IPS-NIHi11 (cell line): ENCODE results near the gene STS.
"Not testable (repeated sequence)": the region's sequence is repeated elsewhere in the genome, so short reads cannot be mapped to it uniquely, and the experiment has no call there.

Source experiments
- DNase-seq: peaks from one replicate; pipeline ENCODE4 v3.0.0; 2012; ENCODE audit warnings: mixed read lengths, low spot score

The STS gene

DNA sequence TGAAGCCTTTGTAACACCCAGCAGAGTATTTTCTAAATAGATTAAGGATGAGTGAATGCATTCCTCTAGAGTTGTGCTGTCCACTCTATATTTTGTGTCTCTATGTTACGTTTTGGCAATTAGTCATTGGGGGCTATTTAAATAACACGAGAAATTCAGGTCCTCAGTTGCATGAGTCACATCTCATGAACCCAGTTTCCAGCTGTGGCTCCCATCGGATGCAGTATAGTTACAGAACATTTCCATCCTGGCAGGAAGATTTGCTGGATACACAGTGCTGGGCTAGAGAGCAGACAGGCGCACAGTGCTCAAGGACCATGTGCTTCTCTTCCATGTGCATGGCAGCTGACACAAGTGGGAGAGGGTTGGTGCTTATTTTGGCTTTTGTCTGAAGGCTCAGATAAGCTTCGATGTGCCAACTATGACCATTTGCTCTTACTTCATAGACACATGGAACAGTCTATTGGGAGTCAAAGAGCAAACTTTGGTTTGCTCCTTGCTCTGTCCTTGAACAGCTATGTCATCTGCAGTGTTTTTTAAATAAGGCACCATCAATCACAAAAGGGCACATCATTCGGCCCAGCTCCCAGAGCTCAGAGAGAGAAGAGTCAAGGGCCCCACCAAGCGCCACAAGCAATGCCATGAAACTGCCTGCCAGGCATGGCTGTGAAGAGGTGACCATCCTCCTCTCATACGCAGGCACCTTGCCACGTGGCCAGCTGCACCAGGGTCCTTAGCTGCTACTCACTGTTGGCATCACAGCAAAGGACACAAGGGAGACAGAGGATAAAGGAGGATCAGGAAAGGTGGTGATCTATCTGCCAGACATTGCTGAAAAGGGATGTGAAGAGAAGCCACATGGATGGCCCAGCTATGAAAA lies 8.1 kb upstream of the STS start:
- DNase-seq: no peak

- DNase-seq: no peak
Measured at GRCh38 chrX:7143076-7143475, 4.4 kb upstream of the STS start.

- DNase-seq: no peak
Measured at GRCh38 chrX:7143941-7144525, 3.5 kb upstream of the STS start.

DNA sequence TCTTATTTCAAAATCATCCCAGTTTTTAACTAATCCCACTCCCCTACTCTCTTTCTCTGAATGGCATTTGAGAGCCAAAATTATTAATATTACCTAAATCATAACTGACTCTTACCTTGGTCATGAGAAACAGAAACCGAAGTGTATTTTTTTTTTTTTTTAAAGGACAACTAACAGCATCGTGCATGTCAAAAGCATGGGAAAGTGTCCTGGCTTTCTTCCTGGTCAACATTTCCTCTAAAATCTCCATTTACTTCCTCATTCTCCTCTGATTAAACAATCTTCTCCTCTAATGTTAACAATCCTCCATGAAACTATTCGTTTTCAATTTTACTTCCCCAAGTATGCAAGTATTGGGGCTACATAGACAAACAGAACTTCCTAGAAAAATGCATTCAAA lies 2.1 kb upstream of the STS start:
- DNase-seq: no peak

GRCh38 chrX:7146020-7146702 lies 1.4 kb upstream of the STS start:
- DNase-seq: no peak

- DNase-seq: no peak
Measured at GRCh38 chrX:7146703-7147412, 654 bp upstream of the STS start.

DNA sequence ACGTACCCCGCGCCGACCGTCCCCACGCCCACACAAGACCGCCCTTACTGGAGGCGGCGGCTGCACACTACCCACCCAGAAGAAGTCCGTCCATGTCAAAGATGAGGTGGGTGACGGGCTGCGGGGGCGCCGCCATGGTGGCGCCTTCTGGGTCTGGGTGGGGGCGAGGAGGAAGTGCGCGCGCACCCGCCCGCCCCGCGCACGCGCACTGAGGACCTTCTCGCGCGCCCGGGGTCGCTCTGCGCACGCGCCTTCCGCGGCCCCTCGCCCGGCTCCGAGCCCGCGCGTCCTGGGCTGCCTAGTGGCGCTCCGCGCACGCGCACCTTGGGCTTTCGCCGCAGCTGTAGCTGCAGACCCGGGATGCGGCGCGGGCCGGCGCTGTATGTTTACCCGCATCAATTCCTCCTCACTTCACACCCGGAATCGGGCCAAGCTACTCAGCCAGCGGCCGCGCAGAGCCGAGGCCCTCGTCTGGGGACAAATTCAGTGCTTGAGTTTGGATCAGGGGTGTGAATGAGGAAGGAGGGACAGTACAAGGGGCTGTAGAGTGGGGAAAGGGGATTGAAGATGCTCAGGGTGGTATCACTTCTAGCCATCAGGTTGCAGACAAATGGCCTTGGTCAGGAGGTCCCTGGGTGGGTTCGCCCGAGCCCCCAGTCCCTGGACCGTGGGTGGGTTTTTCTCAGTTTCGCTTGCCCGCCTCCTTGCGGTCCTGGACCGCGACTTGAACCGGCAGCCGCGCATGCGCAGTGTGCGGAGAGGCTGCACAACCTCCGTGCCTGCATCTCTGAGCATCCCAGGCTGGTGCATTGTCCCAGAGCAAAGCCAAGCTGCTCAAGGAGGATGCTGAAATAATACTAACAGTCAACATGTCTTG lies 704 bp downstream of the STS start, which contains the start of gene PUDP:
TSS of gene PUDP (minus strand) at position 176 of the 877 bp plus-strand sequence. CDS start at position 136, 40 bp downstream.
- peak; percentile 90 for DNase-seq

DNA sequence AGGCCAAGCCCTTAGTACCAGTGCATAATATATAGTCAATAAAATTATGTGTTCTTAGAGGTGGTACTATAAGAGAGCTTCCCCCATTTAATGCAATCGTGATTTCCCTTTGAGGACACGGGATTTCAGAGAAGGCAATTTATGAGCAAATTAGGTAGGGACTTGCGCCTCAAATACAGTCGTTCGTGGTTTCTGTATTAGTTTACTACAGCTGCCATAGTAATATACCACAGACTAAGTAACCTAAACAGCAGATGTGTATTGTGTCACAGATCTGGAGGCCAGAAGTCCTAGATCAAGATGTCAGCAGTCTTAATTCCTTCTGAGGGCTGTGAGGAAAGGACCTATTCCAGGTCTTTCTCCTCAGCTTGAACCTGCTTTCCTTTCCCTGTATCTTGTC lies 1.9 kb downstream of the STS start:
- no peak for DNase-seq

- no peak for DNase-seq
Measured at GRCh38 chrX:7153231-7153630, 5.7 kb downstream of the STS start.

GRCh38 chrX:7154041-7154597 lies 6.6 kb downstream of the STS start:
- DNase-seq: no peak

DNA sequence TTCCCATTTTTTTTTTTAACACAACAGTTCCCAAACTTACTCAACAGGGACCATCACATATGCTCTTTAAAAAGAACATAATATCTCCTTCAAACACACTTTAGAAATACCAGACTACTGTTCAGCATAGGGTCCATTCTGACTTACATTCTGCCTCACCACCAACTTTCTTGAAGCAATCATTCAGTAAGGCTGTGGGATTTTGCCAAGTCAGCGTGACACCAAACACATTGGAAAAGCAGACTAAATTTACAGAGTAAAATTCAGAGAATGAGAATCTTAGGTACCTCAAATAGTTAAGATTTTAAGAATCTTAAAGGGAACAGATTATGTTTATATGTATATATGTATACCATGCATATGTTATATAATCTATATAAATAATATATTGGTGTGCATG lies 7.7 kb downstream of the STS start:
- DNase-seq: no peak

DNA sequence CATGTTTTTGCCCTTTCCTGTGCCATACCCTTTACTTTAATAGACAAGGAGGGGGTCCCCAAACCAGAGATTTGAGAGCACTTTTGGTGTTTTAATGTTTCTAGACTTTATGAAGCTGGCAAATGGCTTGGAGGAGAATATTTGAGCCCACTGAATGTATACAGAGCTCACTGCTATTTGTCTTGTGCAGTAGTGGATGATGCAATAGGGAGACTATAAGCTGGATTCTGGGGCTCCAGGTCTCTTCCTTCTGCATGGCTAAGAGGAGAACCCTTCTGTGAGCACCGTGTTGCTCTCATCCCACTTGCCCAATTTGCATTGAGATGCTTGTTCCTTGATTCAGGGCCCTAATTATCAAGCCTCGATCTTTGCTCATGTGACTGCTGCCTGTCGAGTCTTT lies 9.4 kb downstream of the STS start:
- DNase-seq: no peak

- DNase-seq: no peak
Measured at GRCh38 chrX:7158468-7158990, 11.0 kb downstream of the STS start.

- no peak for DNase-seq
Measured at GRCh38 chrX:7159149-7159861, 11.8 kb downstream of the STS start.

- no peak for DNase-seq
Measured at GRCh38 chrX:7163146-7163677, 15.7 kb downstream of the STS start.

DNA sequence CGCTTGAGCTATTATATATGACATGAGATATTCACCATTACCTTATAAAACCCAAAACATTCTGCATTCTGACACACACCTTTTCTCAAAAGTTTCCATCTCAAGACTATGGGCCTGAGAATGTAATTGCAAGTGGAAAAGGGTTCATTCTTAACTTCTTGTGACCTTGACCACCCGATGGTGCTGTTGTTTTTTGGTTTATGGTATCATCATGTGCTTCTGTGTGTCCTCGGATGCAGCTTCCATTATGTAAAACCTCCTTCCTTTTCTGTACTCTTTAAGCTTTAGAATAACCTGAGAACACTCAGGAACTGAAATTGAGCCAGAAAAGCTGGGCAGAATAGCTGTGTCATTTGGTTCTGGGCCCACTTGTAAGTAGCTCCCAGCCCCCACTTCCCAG lies 16.7 kb downstream of the STS start:
- DNase-seq: no peak

GRCh38 chrX:7168371-7168770 lies 20.9 kb downstream of the STS start:
- no peak for DNase-seq

GRCh38 chrX:7169627-7170026 lies 22.1 kb downstream of the STS start:
- no peak for DNase-seq

DNA sequence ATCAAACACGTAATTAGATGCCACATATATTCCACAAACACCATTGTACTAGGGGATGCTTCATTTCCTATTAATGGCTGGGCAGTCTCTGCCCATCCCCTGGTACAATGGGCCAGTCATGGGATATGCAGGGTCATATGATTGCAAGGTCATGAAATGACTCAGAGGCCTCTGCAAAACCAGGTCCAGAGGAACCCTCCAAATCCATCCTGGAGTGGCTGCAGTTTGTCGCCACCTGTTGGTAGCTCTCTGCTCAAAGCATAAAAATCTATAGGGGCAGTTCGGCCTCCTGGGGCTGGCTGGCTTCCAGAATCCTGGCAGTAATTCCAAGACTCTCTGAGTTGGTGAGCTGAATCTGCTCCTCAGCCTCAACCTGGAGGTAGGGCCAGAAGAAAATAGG lies 23.4 kb downstream of the STS start:
- DNase-seq: peak; percentile 14

DNA sequence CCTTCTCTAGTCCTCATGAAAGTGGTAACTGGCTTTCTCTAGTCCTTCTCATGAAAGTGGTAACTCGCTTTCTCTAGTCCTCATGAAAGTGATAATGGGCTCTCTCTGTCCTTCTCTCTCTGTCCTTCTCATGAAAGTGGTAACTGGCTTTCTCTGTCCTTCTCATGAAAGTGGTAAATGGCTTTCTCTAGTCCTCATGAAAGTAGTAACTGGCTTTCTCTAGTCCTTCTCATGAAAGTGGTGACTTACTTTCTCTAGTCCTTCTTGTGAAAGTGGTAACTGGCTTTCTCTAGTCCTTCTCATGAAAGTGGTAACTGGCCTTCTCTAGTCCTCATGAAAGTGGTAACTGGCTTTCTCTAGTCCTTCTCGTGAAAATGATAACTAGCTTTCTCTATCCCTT lies 31.3 kb downstream of the STS start:
- not testable (repeated sequence) for DNase-seq
